HCT116 (cell line): ENCODE results near the gene NDE1. TPM values are rescaled to one million over a fixed set of nuclear protein-coding genes. Genes with fewer than 3 reads are reported as not detected.

Source experiments
- ATAC-seq: fragments of 200-7000 bp; cut with Tn5 transposase; 2 replicates; pipeline ENCODE4 v1.9.1; 2020; ENCODE audit warnings: mild to moderate bottlenecking, moderate library complexity
- BruUV-seq: library from RNA; stranded (reverse); fragments of 400-500 nt; replicated peaks from 2 replicates; lab custom pipeline; 2021; lab: Mats Ljungman, UMichigan
- CTCF ChIA-PET: fragments of 300-600 bp; sonication (Branson Sonifier 250); formaldehyde crosslinking; loops from one replicate; lab custom pipeline; 2021; ENCODE audit warnings: antibody characterized with exemption; lab: Charles Lee
- POLR2A ChIA-PET: fragments of 300-600, 350-600 bp; sonication (Branson Sonifier 250); formaldehyde crosslinking; loops from one replicate; lab custom pipeline; 2021; ENCODE audit warnings: antibody characterized with exemption; lab: Charles Lee
- RAD21 ChIA-PET, 2 experiments: fragments of 300-600 bp; sonication (Branson Sonifier 250); formaldehyde crosslinking; loops; one replicate each; lab custom pipeline; 2023; ENCODE audit warnings: low total read pairs in 2 of 2; ENCODE audit not compliant: uncharacterized antibody in 2 of 2, unreplicated experiment in 2 of 2, low non-redundant PET in 1 of 2; lab: Charles Lee
- DNase-seq: peaks from one replicate; pipeline ENCODE4 v3.0.0-alpha.2; 2010; ENCODE audit warnings: low read depth, low spot score
- H2AFZ ChIP-seq: fragments of 200-600 bp; shearing (Covaris generic), sonication (generic); 2 replicates; pipeline ENCODE4 v1.6.1; 2017; ENCODE audit warnings: low read depth, mixed run types, mixed read lengths, antibody characterized with exemption, low read length; ENCODE audit not compliant: poor library complexity, severe bottlenecking
- H3K27ac ChIP-seq: 2 replicates; pipeline ENCODE4 v1.5.1; 2012; ENCODE audit warnings: low read depth, low read length
- H3K27me3 ChIP-seq: fragments of 200-600 bp; sonication (generic); 2 replicates; pipeline ENCODE4 v1.6.1; 2016; ENCODE audit warnings: mixed run types, low read length, mixed read lengths; ENCODE audit not compliant: insufficient read depth
- H3K36me3 ChIP-seq, 2 experiments: fragments of 200-500 bp in 1 of 2; fragments of 200-600 bp in 1 of 2; sonication (Bioruptor generic) in 1 of 2; sonication (generic) in 1 of 2; 2 replicates each; pipeline versions ENCODE4 v1.5.1 to v1.6.1; 2014 to 2016; ENCODE audit warnings: low read length in 2 of 2, inconsistent platforms in 1 of 2, mixed read lengths in 1 of 2, mixed run types in 1 of 2; ENCODE audit not compliant: insufficient read depth in 2 of 2, control insufficient read depth in 1 of 2
- H3K4me1 ChIP-seq, 2 experiments: fragments of 200-600 bp in 1 of 2; sonication (generic) in 1 of 2; 2 replicates each; pipeline versions ENCODE4 v1.5.1 to v1.6.1; 2012 to 2017; ENCODE audit warnings: low read length in 2 of 2, inconsistent platforms in 1 of 2, mild to moderate bottlenecking in 1 of 2, mixed read lengths in 1 of 2, mixed run types in 1 of 2, moderate library complexity in 1 of 2; ENCODE audit not compliant: insufficient read depth in 2 of 2, control insufficient read depth in 1 of 2
- H3K4me2 ChIP-seq: fragments of 200-600 bp; sonication (generic); 2 replicates; pipeline ENCODE4 v1.6.1; 2017; ENCODE audit warnings: mixed run types, low read length, mixed read lengths
- H3K4me3 ChIP-seq, 2 experiments: fragments of 200-600 bp in 1 of 2; sonication (generic) in 1 of 2; replicated peaks in 1 of 2; 2 replicates each; pipeline ENCODE4 v1.5.1; 2011 to 2016; ENCODE audit warnings: low read length in 2 of 2, control low read depth in 1 of 2, low read depth in 1 of 2, mild to moderate bottlenecking in 1 of 2, mixed read lengths in 1 of 2, mixed run types in 1 of 2
- H3K79me2 ChIP-seq: fragments of 200-600 bp; sonication (generic); 2 replicates; pipeline ENCODE4 v1.6.1; 2017; ENCODE audit warnings: mild to moderate bottlenecking, mixed run types, low read length, moderate library complexity, mixed read lengths; ENCODE audit not compliant: insufficient read depth
- H3K9ac ChIP-seq: fragments of 200-600 bp; sonication (generic); 2 replicates; pipeline ENCODE4 v1.6.1; 2016; ENCODE audit warnings: low read length, mixed read lengths
- H3K9me2 ChIP-seq: fragments of 200-600 bp; sonication (generic), shearing (Covaris generic); 2 replicates; pipeline ENCODE4 v1.6.1; 2017; ENCODE audit warnings: mixed run types, mild to moderate bottlenecking, moderate library complexity; ENCODE audit not compliant: insufficient read depth
- H3K9me3 ChIP-seq, 2 experiments: fragments of 200-500 bp in 1 of 2; fragments of 200-600 bp in 1 of 2; sonication (Bioruptor generic) in 1 of 2; sonication (generic) in 1 of 2; 2 replicates each; pipeline ENCODE4 v1.6.1; 2014 to 2017; ENCODE audit warnings: low read length in 2 of 2, mixed read lengths in 2 of 2, inconsistent platforms in 1 of 2, low read depth in 1 of 2, mild to moderate bottlenecking in 1 of 2, mixed run types in 1 of 2, moderate library complexity in 1 of 2; ENCODE audit not compliant: control insufficient read depth in 1 of 2, insufficient read depth in 1 of 2
- H4K20me1 ChIP-seq: fragments of 200-600 bp; sonication (generic), shearing (Covaris generic); 2 replicates; pipeline ENCODE4 v1.6.1; 2017; ENCODE audit warnings: mixed run types, mild to moderate bottlenecking, moderate library complexity; ENCODE audit not compliant: insufficient read depth
- CBX3 ChIP-seq: IDR thresholded peaks from 2 replicates; pipeline ENCODE4 v1.6.1; 2012; ENCODE audit warnings: low read depth
- EGR1 ChIP-seq: IDR thresholded peaks from 2 replicates; pipeline ENCODE4 v1.6.1; 2012; ENCODE audit warnings: low read depth
- ELF1 ChIP-seq: IDR thresholded peaks from 2 replicates; pipeline ENCODE4 v1.6.1; 2012; ENCODE audit warnings: low read depth, borderline replicate concordance
- EZH2phosphoT487 ChIP-seq: fragments of 200-600 bp; IDR thresholded peaks from 2 replicates; pipeline ENCODE4 v1.6.1; 2018; ENCODE audit warnings: antibody characterized with exemption, borderline replicate concordance
- FOSL1 ChIP-seq: IDR thresholded peaks from 2 replicates; pipeline ENCODE4 v1.6.1; 2012; ENCODE audit warnings: low read depth
- POLR2A ChIP-seq: IDR thresholded peaks from 2 replicates; pipeline ENCODE4 v1.7.0; 2011; ENCODE audit warnings: borderline replicate concordance; ENCODE audit not compliant: insufficient read depth, insufficient read length; ENCODE audit errors: extremely low read depth
- SIN3A ChIP-seq: IDR thresholded peaks from 2 replicates; pipeline ENCODE4 v1.6.1; 2012; ENCODE audit warnings: low read depth
- SP1 ChIP-seq: IDR thresholded peaks from 2 replicates; pipeline ENCODE4 v1.6.1; 2012; ENCODE audit warnings: low read depth
- SRF ChIP-seq: IDR thresholded peaks from 2 replicates; pipeline ENCODE4 v1.6.1; 2012; ENCODE audit warnings: low read depth
- TCF7L2 ChIP-seq: IDR thresholded peaks from 2 replicates; pipeline ENCODE4 v1.7.0; 2011; ENCODE audit warnings: borderline replicate concordance, inconsistent platforms; ENCODE audit not compliant: insufficient read depth, insufficient read length; ENCODE audit errors: extremely low read depth
- YY1 ChIP-seq: IDR thresholded peaks from 2 replicates; pipeline ENCODE4 v1.6.1; 2011; ENCODE audit warnings: low read length, low read depth, moderate library complexity, mild to moderate bottlenecking; ENCODE audit not compliant: insufficient replicate concordance; ENCODE audit errors: extremely low read depth
- ZFX ChIP-seq: fragments of 450-650 bp; IDR thresholded peaks from 2 replicates; pipeline ENCODE4 v1.6.1; 2017
- ZNF274 ChIP-seq: fragments of 200-500 bp; sonication (Bioruptor generic); IDR thresholded peaks from 2 replicates; pipeline ENCODE4 v1.6.1; 2014; ENCODE audit warnings: mild to moderate bottlenecking, low read depth, low read length, inconsistent platforms
- intact Hi-C: fragments of 100-400 bp; cut with micrococcal nuclease; formaldehyde crosslinking; loops from 2 replicates; pipeline ENCODE4 v1.10.0; 2022
- total RNA-seq: library from RNA; stranded (reverse); gene quantifications from one replicate; pipeline ENCODE4 v1.2.1, GENCODE V29; 2021; ENCODE audit not compliant: unreplicated experiment
- TF ChIP-seq, protein P1 (sequence below): IDR thresholded peaks from 2 replicates; pipeline ENCODE4 v1.6.1; 2012; ENCODE audit warnings: low read depth
- TF ChIP-seq, protein P2 (sequence below): IDR thresholded peaks from 2 replicates; pipeline ENCODE4 v1.6.1; 2012

NDE1 gene
- total RNA-seq, 1 experiment from 2014 or later = 103 TPM

DNA sequence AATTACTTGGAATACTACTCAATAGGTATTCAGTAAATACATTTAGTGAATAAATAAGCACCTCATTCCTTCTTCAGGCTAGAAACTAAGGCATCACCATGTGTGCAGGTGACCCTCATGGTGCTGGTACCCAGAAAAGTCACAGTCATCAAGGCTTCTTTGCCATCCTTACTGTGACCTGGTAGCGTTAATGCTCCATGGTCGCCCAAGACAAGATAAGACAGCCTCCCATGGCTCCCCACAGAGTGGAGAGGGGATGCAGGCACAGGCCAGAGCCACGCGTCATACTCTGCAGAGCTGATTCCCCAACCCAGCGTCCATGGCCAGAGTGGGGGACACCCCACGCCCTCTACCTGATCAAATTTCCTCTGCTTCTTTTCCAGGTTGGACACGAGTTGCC, 73.8 kb downstream of the NDE1 start:
- no peak overlapping the region for H3K27ac ChIP-seq
- intact Hi-C loops = no loop called here
- no peak overlapping the region for H2AFZ ChIP-seq
- CTCF ChIA-PET = no interaction called here
- no peaks in the 10 kb centered on the region for H3K4me1 ChIP-seq
- no peak for ATAC-seq
- RAD21 ChIA-PET = no interaction called here
- no peak for DNase-seq
- H3K36me3 ChIP-seq = peaks cover 0 to 14% of the 10 kb centered on the region in 2 experiments; a peak in 3 of 4 replicates
- no peak overlapping the region for H3K9ac ChIP-seq
- no TSS peak for BruUV-seq
- no peaks in the 10 kb centered on the region for H3K9me2 ChIP-seq
- POLR2A ChIA-PET = no interaction called here
- TF ChIP-seq, protein P1, sequence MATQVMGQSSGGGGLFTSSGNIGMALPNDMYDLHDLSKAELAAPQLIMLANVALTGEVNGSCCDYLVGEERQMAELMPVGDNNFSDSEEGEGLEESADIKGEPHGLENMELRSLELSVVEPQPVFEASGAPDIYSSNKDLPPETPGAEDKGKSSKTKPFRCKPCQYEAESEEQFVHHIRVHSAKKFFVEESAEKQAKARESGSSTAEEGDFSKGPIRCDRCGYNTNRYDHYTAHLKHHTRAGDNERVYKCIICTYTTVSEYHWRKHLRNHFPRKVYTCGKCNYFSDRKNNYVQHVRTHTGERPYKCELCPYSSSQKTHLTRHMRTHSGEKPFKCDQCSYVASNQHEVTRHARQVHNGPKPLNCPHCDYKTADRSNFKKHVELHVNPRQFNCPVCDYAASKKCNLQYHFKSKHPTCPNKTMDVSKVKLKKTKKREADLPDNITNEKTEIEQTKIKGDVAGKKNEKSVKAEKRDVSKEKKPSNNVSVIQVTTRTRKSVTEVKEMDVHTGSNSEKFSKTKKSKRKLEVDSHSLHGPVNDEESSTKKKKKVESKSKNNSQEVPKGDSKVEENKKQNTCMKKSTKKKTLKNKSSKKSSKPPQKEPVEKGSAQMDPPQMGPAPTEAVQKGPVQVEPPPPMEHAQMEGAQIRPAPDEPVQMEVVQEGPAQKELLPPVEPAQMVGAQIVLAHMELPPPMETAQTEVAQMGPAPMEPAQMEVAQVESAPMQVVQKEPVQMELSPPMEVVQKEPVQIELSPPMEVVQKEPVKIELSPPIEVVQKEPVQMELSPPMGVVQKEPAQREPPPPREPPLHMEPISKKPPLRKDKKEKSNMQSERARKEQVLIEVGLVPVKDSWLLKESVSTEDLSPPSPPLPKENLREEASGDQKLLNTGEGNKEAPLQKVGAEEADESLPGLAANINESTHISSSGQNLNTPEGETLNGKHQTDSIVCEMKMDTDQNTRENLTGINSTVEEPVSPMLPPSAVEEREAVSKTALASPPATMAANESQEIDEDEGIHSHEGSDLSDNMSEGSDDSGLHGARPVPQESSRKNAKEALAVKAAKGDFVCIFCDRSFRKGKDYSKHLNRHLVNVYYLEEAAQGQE = no peak
- TF ChIP-seq, protein P2, sequence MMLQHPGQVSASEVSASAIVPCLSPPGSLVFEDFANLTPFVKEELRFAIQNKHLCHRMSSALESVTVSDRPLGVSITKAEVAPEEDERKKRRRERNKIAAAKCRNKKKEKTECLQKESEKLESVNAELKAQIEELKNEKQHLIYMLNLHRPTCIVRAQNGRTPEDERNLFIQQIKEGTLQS = no peak
- TF ChIP-seq ZNF274 (no peak), EGR1 (no peak), FOSL1 (no peak), SIN3A (no peak), POLR2A (no peak), CBX3 (no peak), ZFX (no peak), ELF1 (no peak), SP1 (no peak), EZH2phosphoT487 (no peak), SRF (no peak), TCF7L2 (no peak), YY1 (no peak)
- TF ChIP-seq, all 23 proteins: peak for 0
- Histone ChIP-seq H4K20me1 (no peaks in the 10 kb centered on the region), H3K4me3 (no peak overlapping the region), H3K79me2 (no peaks in the 10 kb centered on the region), H3K27me3 (no peaks in the 10 kb centered on the region), H3K9me3 (no peaks in the 10 kb centered on the region), H3K4me2 (no peak overlapping the region)
